ENCODE results near the gene KRT10.

Gene KRT10

DNA sequence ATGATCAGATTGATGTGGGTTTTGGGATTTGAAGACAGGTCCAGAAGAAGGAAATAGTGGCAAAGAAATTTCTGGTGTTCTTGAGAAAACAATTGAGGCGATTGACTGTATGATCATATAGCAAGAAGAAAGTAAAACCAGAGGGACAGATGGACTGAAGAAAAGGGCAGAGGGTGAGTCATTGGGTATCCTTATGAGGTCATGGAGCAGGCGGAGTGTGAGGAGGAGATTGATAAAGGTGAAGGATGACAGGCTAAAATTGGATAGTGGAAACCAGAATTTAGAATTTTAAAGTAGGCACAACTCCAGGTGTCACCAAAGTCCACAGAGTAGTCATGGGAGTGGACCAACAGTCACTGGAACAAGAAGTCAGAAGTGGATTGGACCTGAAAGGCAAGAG is 21.3 kb downstream of the KRT10 start:
- DNase-seq: no peak

DNA sequence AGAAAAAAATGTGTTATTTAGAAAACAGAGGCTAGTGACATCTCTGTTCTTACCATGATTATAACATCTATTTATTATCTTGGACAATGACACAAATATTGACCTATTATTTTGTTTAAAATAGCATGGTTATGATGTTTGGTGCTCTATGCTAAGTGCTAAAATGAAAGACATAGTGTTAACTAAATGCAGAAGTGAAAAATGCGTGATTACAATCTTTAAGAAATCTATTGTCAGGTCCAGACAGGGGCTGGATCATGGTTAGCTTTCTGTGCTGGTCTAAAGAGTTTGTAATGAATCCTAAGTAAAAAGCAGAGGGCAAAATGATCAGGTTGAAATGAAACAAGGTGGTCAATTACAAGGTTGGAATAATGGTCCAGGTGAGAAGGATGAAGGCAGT is 22.0 kb downstream of the KRT10 start:
- no peak for DNase-seq

DNA sequence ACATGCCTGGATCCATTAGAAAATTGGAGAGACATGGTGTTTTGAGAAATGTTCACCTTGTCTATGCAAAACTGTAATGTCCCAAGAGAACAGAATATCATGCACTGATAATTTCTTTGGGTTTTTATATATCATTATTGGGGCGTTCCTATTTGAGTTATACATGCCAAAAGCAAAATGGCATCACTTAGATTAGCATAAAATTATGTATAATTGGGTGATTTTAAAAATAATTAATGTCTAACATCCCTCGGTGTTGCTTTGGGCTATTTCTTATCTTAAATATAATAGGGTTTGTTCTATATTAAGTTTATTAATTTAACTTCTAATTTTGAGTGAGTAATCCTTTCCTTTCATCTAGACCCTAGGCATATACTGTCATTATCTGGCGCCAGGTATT is 22.6 kb downstream of the KRT10 start, which contains the start of gene KRT28:
Gene KRT28 (minus strand): TSS at position 101 of the 400 bp plus-strand sequence. CDS start 66 bp downstream, at position 35.
- no peak for DNase-seq

DNA sequence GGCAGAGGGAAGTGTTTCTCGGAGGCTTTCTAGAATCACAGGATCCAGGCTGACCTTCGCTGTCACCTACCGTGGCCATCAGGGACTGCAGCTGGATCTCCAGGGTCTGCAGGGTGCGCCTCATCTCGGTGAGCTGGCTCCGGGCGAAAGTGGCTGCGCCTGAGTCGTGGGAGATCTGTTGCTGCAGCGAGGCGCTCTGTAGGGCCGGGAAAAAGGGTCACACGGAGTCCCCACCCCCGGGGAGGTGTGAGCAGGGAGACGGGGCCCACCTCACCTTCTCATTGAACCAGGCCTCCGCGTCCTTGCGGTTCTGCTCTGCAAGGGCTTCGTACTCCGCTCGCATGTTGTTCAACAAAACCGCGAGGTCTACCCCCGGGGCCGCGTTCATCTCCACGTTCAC is 25.6 kb downstream of the KRT10 start:
- no peak for DNase-seq

DNA sequence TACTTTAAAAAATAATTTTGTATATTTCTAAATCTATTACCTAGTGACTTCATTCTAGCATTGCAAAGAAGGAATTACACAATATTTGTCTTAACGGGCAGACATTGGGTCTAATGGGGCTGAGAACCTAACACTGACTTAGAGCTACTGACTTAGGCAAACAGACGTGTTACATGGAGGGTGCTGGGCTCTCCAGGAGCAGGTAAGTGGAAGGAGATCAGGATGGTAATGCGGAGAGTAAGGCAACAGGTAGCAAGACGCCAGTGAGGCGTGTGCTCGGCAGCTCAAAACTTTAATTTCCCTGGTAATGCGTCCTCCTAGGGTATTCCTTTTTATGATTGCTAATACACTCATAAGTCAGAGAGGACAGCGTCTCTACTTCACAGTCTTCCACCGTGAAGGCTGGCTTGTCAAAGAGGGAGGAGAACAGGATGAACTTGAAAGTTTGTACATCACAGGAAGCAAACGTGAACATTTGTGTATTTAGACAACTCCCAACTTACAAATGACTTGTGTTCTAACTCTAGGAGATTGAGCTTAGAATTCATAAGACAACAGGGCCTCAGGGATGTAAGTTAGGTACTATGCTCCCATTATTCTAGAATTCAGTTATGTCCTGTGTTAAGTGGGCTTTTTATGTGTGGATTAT is 27.3 kb downstream of the KRT10 start:
- no peak for DNase-seq

DNA sequence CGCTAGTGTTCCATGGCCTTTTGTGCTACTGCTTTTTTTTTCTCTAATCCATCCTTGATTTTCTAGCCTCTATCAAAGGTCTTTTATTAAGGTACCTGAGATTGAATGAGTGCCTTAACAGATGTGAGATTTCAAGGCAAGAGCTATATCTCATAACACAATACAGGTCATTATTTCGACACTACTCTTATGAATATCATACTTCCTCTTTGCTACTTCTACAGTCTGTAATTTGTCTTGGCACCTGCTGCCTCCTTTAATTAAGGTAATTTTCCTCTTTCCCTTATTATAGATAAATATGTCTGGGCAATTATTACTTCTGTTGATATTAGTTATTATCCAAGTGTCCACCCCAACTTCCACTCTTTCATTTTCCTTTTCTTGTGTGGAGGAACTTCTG is 27.9 kb downstream of the KRT10 start:
- no peak for DNase-seq

DNA sequence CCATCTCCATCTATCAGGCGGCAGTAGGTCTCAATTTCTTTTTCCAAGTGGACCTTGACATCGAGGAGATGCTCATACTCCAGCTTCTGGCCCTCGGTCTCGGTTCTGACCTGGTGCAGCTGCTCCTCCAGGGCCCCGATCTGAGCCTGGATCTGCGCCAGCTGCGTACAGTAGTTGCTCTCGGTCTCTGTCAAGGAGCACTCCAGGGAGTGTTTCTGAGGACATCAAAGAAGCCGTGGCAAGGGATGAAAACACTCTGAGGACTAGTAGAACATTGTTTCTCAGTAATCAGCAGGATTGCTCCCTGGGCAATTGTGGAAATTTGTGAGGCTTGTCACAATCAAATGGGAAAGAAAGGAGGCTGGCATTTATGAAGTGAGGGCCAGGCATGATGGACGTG is 28.6 kb downstream of the KRT10 start:
- DNase-seq: no peak

DNA sequence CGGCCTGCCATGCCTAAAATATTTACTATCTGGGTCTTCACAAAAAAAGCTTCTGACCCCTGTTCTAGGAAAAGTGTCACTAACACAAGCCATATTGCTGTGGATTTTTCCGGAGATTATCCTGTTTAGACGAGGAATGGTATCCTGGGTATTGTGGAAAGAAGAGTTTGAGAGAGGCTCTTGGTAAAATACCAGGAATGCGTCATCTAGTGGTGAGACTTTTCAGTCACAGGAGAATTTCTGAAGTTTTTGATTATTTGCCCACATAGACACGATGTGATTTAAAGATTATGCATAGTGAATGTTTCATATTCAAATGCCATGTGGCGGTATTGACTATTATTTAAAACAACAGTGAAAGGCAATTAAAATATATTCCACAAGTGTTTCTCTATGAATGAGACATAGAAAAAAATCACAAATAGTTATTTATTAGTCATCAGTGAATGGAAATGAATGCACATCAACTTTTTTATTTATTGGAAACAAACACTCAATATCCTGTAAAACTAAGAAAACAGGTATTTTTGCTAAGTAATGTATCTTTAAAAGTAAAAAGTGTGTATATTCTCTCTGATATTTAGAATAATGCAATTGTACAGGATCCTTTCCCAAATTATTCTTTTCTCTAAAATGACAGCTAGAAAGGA is 30.5 kb downstream of the KRT10 start:
- DNase-seq: no peak

DNA sequence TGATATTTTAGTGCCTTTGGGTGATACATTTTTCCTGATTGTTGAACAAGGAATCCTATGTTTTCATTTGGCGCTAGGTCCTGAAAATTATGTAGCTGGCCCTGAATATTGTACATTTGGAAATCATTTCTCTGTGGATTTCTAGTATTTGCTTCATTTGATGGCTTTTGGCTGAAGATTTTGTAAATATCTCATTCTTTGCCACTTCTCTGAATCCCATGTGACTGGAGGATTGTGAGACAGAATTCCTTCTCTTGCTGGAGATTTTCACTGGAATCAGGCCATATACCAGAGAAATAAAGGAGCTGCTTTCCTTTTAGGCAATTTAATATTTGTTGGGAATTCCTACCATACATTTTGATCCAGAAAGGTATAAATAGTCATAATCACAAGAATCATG is 31.3 kb downstream of the KRT10 start:
- DNase-seq: no peak

DNA sequence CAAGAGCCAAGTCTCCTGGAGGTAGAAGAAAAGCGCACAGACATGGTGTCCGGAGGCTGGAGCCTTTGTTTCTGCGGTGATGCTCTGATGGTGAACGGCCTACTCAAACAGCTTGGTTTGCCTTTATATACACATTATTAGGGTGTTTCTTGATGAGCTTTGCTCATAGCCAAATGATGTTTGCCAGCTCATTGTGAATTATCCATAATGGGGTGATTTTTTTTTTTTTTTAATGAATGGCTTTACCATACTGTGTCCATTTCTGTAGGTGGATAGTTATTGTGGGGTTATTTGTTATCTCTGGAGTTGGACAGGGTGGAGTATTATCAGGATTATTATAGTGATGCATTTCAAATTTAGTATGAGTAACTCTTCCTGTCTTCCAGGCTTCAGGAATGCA is 40.0 kb downstream of the KRT10 start, which contains the start of gene KRT27:
Gene KRT27 (minus strand): TSS at position 101 of the 400 bp plus-strand sequence. CDS start 57 bp downstream, at position 44.
- DNase-seq: no peak

DNA sequence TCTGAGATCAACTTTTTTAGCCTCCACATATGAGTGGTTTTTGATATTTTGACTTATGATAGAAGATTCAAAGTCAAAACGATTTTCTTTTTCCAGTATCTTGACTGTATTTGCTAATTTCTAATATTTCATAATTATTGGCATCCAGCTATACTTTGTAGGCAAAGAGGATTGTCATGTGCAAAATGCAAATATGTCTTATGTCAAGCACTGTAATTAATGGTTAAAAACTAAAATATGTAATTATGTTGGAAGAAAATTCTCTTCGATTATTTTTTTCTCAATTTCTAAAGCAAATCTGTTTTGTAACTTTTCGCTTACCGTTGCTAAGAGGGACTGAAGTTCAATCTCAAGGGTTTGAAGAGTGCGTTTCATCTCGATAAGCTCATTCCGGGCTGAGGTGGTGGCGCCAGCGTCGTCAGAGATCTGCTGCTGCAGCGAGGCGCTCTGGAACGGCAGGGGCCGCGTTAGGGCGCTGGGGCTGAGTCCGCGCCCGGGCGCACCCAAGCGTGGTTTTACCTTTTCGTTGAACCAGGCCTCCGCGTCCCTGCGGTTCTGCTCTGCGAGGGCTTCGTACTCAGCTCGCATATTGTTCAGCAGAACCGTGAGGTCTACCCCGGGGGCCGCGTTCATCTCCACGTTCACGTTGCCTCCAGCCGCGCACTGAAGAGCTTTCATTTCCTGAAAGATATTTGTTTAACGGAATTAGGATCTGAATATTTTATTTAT is 43.1 kb downstream of the KRT10 start:
- no peak for DNase-seq

DNA sequence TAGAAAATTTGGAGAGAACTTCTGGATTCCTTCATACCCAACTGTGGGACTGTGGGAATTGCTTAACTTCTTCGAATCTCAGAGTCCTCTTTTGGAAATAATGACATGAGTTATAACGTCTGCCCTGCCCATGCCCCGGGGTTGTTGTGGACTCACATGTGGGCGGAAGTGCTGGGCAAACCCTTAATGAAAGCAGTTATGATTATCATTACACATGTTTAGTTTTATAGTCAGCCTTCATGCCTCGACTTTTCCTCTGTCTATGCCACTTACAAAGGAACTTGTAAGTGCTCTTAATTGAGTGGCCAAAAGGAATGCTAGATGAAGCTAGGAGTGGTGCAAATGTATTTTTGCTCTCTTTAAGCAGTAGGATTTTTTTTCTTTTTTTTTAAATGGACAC is 44.0 kb downstream of the KRT10 start:
- no peak for DNase-seq

DNA sequence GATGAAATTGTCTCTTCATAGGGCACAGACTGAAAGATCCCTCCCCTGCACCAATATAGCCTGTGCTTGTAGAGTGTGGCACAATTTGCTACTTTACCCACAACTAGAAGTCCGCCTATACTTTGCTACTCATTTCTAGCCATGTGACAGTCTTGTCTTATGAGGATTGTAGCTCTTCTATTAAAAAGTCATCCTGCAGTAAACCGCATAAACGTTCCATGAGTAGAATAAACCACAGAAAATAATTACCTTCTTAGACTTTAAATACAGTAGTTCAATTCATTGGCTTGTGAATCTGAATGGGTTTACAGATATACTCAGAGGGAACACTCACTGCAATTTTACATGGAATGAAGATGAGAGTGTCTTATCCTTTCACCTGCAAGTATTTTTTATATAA is 44.4 kb downstream of the KRT10 start:
- DNase-seq: no peak

DNA sequence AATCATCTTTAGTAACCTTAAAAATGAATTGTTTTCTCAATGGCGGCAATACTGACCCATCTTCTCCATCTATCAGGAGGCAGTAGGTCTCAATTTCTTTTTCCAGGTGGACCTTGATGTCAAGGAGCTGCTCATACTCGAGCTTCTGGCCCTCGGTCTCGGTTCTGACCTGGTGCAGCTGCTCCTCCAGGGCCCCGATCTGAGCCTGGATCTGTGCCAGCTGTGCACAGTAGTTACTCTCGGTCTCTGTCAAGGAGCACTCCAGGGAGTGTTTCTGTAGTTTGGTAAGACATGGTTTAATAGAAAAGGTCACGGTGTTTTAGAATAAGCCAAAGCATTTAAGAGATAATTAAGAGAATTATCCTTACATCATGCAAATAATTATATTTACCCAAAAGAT is 45.0 kb downstream of the KRT10 start:
- no peak for DNase-seq

DNA sequence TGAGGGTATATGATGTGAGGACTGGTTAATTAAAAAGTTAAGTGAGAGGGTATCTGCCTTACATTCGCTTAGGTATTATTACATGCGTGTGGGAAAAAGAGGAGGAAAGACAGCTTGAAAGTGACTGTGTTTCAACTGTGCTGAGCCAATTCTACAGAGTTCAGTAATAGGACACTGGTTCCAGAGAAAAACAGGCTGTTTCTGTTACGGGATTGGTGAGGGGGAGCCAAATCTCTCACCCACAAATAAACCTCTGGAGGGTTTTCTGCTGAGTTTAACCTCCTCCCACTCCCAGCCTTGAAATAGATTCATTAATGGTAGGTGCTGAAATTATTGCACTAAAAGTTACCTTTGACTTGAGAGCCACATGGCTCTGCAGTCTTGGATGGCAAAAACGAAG is 46.5 kb downstream of the KRT10 start:
- no peak for DNase-seq

DNA sequence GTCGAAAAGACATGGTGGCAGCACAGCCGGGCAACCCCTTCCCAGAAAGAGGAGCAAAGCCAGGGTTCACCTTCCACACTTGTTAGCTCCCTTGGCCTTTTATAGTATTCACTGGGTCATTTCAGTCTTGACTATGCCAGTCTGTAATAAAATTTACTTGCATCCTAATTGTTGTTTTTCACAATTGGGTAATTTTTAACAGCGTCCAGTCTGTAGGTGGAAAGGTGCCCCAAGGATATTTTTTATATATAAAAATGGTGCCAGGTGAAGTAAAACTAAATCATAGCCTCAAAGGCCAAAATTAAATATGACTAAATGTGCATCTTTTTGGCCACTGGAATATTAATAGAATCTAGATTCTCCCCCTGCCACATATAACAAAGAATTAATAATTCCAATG is 50.3 kb downstream of the KRT10 start, which contains the start of gene KRT26:
Gene KRT26 (minus strand): TSS at position 101 of the 400 bp plus-strand sequence. CDS start 88 bp downstream, at position 13.
- no peak for DNase-seq
